ENCODE results near the gene CFAP74. TPM values are rescaled to one million over a fixed set of nuclear protein-coding genes. Genes with fewer than 3 reads are reported as not detected.

The CFAP74 gene
- total and polyA plus RNA-seq, 5 donors from 2014 or later = not detected

GRCh38 chr1:1954831-1955441 lies 48.6 kb downstream of the CFAP74 start:
- H3K4me1 ChIP-seq (ENCODE audit: control insufficient read depth, insufficient read depth, low read length, poor library complexity, severe bottlenecking) = no peaks in the 10 kb centered on the region
- H3K27ac Mint-ChIP-seq = peak overlapping the region in 1 of 3 donors; percentile 93
- H3K4me3 ChIP-seq (ENCODE audit: low read depth, low read length) = no peak overlapping the region
- DNase-seq (no peak), ATAC-seq (ENCODE audit: low read depth in 2 of 2) (no peak)
- no peaks in the 10 kb centered on the region for H3K27me3 ChIP-seq (ENCODE audit: control insufficient read depth, insufficient read depth, low read length)
- H3K36me3 Mint-ChIP-seq = no peaks in the 10 kb centered on the region
- peaks cover 0 to 4% (median 0%) of the 10 kb centered on the region in 4 donors for H3K4me1 Mint-ChIP-seq
- peaks cover 0 to 13% (median 3%) of the 10 kb centered on the region in 7 donors for H3K9me3 Mint-ChIP-seq
- peaks cover 3 to 7% of the 10 kb centered on the region in 2 experiments for H3K9me3 ChIP-seq (ENCODE audit: control insufficient read depth in 2 of 2, low read length in 2 of 2)
- H3K27me3 Mint-ChIP-seq = peaks cover 20% of the 10 kb centered on the region
- no peak overlapping the region for H3K4me3 Mint-ChIP-seq
- no peaks in the 10 kb centered on the region for H3K36me3 ChIP-seq (ENCODE audit: control insufficient read depth, insufficient read depth, low read length)
- H3K27ac ChIP-seq (ENCODE audit: insufficient read depth, low read length, poor library complexity, severe bottlenecking) = no peak overlapping the region

GRCh38 chr1:1954015-1954414 lies 49.6 kb downstream of the CFAP74 start:
- H3K36me3 ChIP-seq (ENCODE audit: control insufficient read depth, insufficient read depth, low read length) = no peaks in the 10 kb centered on the region
- ATAC-seq (ENCODE audit: low read depth in 2 of 2) = no peak
- peaks cover 0 to 13% (median 3%) of the 10 kb centered on the region in 7 donors for H3K9me3 Mint-ChIP-seq
- peaks cover 14% of the 10 kb centered on the region for H3K27me3 Mint-ChIP-seq
- peaks cover 0 to 4% (median 0%) of the 10 kb centered on the region in 4 donors for H3K4me1 Mint-ChIP-seq
- no peak overlapping the region for H3K4me3 ChIP-seq (ENCODE audit: low read depth, low read length)
- H3K27ac Mint-ChIP-seq = no peak overlapping the region
- peaks cover 3 to 7% of the 10 kb centered on the region in 2 experiments for H3K9me3 ChIP-seq (ENCODE audit: control insufficient read depth in 2 of 2, low read length in 2 of 2)
- H3K36me3 Mint-ChIP-seq = no peaks in the 10 kb centered on the region
- DNase-seq = no peak
- H3K4me1 ChIP-seq (ENCODE audit: control insufficient read depth, insufficient read depth, low read length, poor library complexity, severe bottlenecking) = no peaks in the 10 kb centered on the region
- no peak overlapping the region for H3K27ac ChIP-seq (ENCODE audit: insufficient read depth, low read length, poor library complexity, severe bottlenecking)
- H3K4me3 Mint-ChIP-seq = no peak overlapping the region
- no peaks in the 10 kb centered on the region for H3K27me3 ChIP-seq (ENCODE audit: control insufficient read depth, insufficient read depth, low read length)

GRCh38 chr1:1950940-1951339 lies 52.6 kb downstream of the CFAP74 start:
- ATAC-seq (ENCODE audit: low read depth in 2 of 2) = no peak
- H3K27ac ChIP-seq (ENCODE audit: insufficient read depth, low read length, poor library complexity, severe bottlenecking) = no peak overlapping the region
- Mint-ChIP-seq H3K27me3 (peaks cover 10% of the 10 kb centered on the region), H3K4me1 (peaks cover 0 to 3% (median 0%) of the 10 kb centered on the region in 4 donors), H3K27ac (no peak overlapping the region), H3K36me3 (no peaks in the 10 kb centered on the region), H3K9me3 (peaks cover 0 to 13% (median 3%) of the 10 kb centered on the region in 7 donors), H3K4me3 (no peak overlapping the region)
- H3K36me3 ChIP-seq (ENCODE audit: control insufficient read depth, insufficient read depth, low read length) = no peaks in the 10 kb centered on the region
- no peaks in the 10 kb centered on the region for H3K27me3 ChIP-seq (ENCODE audit: control insufficient read depth, insufficient read depth, low read length)
- DNase-seq = no peak
- H3K4me1 ChIP-seq (ENCODE audit: control insufficient read depth, insufficient read depth, low read length, poor library complexity, severe bottlenecking) = no peaks in the 10 kb centered on the region
- H3K4me3 ChIP-seq (ENCODE audit: low read depth, low read length) = no peak overlapping the region
- peaks cover 3 to 7% of the 10 kb centered on the region in 2 experiments for H3K9me3 ChIP-seq (ENCODE audit: control insufficient read depth in 2 of 2, low read length in 2 of 2)

GRCh38 chr1:1948783-1949182 lies 54.8 kb downstream of the CFAP74 start:
- H3K27ac ChIP-seq (ENCODE audit: insufficient read depth, low read length, poor library complexity, severe bottlenecking) = no peak overlapping the region
- peaks cover 10% of the 10 kb centered on the region for H3K27me3 Mint-ChIP-seq
- H3K4me1 Mint-ChIP-seq = peaks cover 0 to 8% (median 1%) of the 10 kb centered on the region in 4 donors

GRCh38 chr1:1947493-1947892 lies 56.1 kb downstream of the CFAP74 start:
- peaks cover 0 to 10% (median 2%) of the 10 kb centered on the region in 4 donors for H3K4me1 Mint-ChIP-seq
- no peaks in the 10 kb centered on the region for H3K27me3 Mint-ChIP-seq
- DNase-seq = no peak
- H3K9me3 Mint-ChIP-seq = peaks cover 0 to 13% (median 0%) of the 10 kb centered on the region in 7 donors
- no peaks in the 10 kb centered on the region for H3K36me3 ChIP-seq (ENCODE audit: control insufficient read depth, insufficient read depth, low read length)
- H3K9me3 ChIP-seq (ENCODE audit: control insufficient read depth in 2 of 2, low read length in 2 of 2) = peaks cover 3 to 7% of the 10 kb centered on the region in 2 experiments
- no peaks in the 10 kb centered on the region for H3K27me3 ChIP-seq (ENCODE audit: control insufficient read depth, insufficient read depth, low read length)
- H3K36me3 Mint-ChIP-seq = no peaks in the 10 kb centered on the region
- H3K27ac Mint-ChIP-seq = no peak overlapping the region
- H3K4me3 ChIP-seq (ENCODE audit: low read depth, low read length) = no peak overlapping the region
- no peak overlapping the region for H3K4me3 Mint-ChIP-seq
- ATAC-seq (ENCODE audit: low read depth in 2 of 2) = no peak
- peaks cover 6% of the 10 kb centered on the region for H3K4me1 ChIP-seq (ENCODE audit: control insufficient read depth, insufficient read depth, low read length, poor library complexity, severe bottlenecking)
- H3K27ac ChIP-seq (ENCODE audit: insufficient read depth, low read length, poor library complexity, severe bottlenecking) = no peak overlapping the region

More at GRCh38 chr1:1948783-1949182, 54.8 kb downstream of the CFAP74 start:
- Histone ChIP-seq H3K9me3 (ENCODE audit: control insufficient read depth in 2 of 2, low read length in 2 of 2) (peaks cover 3 to 7% of the 10 kb centered on the region in 2 experiments), H3K4me3 (ENCODE audit: low read depth, low read length) (no peak overlapping the region), H3K4me1 (ENCODE audit: control insufficient read depth, insufficient read depth, low read length, poor library complexity, severe bottlenecking) (peaks cover 5% of the 10 kb centered on the region), H3K27me3 (ENCODE audit: control insufficient read depth, insufficient read depth, low read length) (no peaks in the 10 kb centered on the region), H3K36me3 (ENCODE audit: control insufficient read depth, insufficient read depth, low read length) (no peaks in the 10 kb centered on the region)
- ATAC-seq (ENCODE audit: low read depth in 2 of 2) (no peak), DNase-seq (no peak)
- H3K27ac Mint-ChIP-seq = no peak overlapping the region
- no peaks in the 10 kb centered on the region for H3K36me3 Mint-ChIP-seq
- no peak overlapping the region for H3K4me3 Mint-ChIP-seq
- H3K9me3 Mint-ChIP-seq = peaks cover 0 to 13% (median 2%) of the 10 kb centered on the region in 7 donors

GRCh38 chr1:1946540-1946939 lies 57.0 kb downstream of the CFAP74 start:
- no peaks in the 10 kb centered on the region for H3K27me3 Mint-ChIP-seq
- Histone ChIP-seq H3K27ac (ENCODE audit: insufficient read depth, low read length, poor library complexity, severe bottlenecking) (no peak overlapping the region), H3K27me3 (ENCODE audit: control insufficient read depth, insufficient read depth, low read length) (no peaks in the 10 kb centered on the region), H3K4me3 (ENCODE audit: low read depth, low read length) (no peak overlapping the region), H3K9me3 (ENCODE audit: control insufficient read depth in 2 of 2, low read length in 2 of 2) (peaks cover 3 to 7% of the 10 kb centered on the region in 2 experiments), H3K36me3 (ENCODE audit: control insufficient read depth, insufficient read depth, low read length) (no peaks in the 10 kb centered on the region), H3K4me1 (ENCODE audit: control insufficient read depth, insufficient read depth, low read length, poor library complexity, severe bottlenecking) (peaks cover 6% of the 10 kb centered on the region)
- H3K27ac Mint-ChIP-seq = no peak overlapping the region
- ATAC-seq (ENCODE audit: low read depth in 2 of 2) (no peak), DNase-seq (no peak)
- no peaks in the 10 kb centered on the region for H3K36me3 Mint-ChIP-seq
- H3K4me3 Mint-ChIP-seq = no peak overlapping the region
- H3K4me1 Mint-ChIP-seq = peaks cover 0 to 10% (median 2%) of the 10 kb centered on the region in 4 donors
- H3K9me3 Mint-ChIP-seq = peaks cover 0 to 11% (median 1%) of the 10 kb centered on the region in 7 donors

- Mint-ChIP-seq H3K9me3 (peaks cover 0 to 5% (median 0%) of the 10 kb centered on the region in 7 donors), H3K36me3 (no peaks in the 10 kb centered on the region), H3K4me3 (no peak overlapping the region), H3K27ac (no peak overlapping the region), H3K27me3 (no peaks in the 10 kb centered on the region), H3K4me1 (peaks cover 0 to 10% (median 2%) of the 10 kb centered on the region in 4 donors)
- Histone ChIP-seq H3K36me3 (ENCODE audit: control insufficient read depth, insufficient read depth, low read length) (no peaks in the 10 kb centered on the region), H3K27me3 (ENCODE audit: control insufficient read depth, insufficient read depth, low read length) (no peaks in the 10 kb centered on the region), H3K9me3 (ENCODE audit: control insufficient read depth in 2 of 2, low read length in 2 of 2) (peaks cover under 1 to 6% of the 10 kb centered on the region in 2 experiments), H3K4me1 (ENCODE audit: control insufficient read depth, insufficient read depth, low read length, poor library complexity, severe bottlenecking) (peaks cover 6% of the 10 kb centered on the region), H3K27ac (ENCODE audit: insufficient read depth, low read length, poor library complexity, severe bottlenecking) (no peak overlapping the region), H3K4me3 (ENCODE audit: low read depth, low read length) (no peak overlapping the region)
- DNase-seq (no peak), ATAC-seq (ENCODE audit: low read depth in 2 of 2) (no peak)
Measured at GRCh38 chr1:1945782-1946393, 57.7 kb downstream of the CFAP74 start.
